NCI-H1930 (cell line): ENCODE results near the gene MIR17HG.

ENCODE experiments used
- DNase-seq, 2 experiments: peaks; one replicate each; lab custom pipeline; 2025; lab: John Stamatoyannopoulos, UW

The MIR17HG gene

GRCh38 chr13:91368676-91369440 is 21.4 kb downstream of the MIR17HG start:
- no peak for DNase-seq

GRCh38 chr13:91369441-91369831 is 21.9 kb downstream of the MIR17HG start:
- no peak for DNase-seq

GRCh38 chr13:91370501-91370900 is 23.0 kb downstream of the MIR17HG start:
- no peak for DNase-seq

GRCh38 chr13:91372911-91373310 is 25.4 kb downstream of the MIR17HG start:
- DNase-seq: no peak

GRCh38 chr13:91375116-91375729 is 27.7 kb downstream of the MIR17HG start:
- DNase-seq: no peak

- no peak for DNase-seq
Measured at GRCh38 chr13:91381371-91381770, 33.9 kb downstream of the MIR17HG start.

- no peak for DNase-seq
Measured at GRCh38 chr13:91383836-91384235, 36.3 kb downstream of the MIR17HG start.

GRCh38 chr13:91384896-91385295 is 37.4 kb downstream of the MIR17HG start:
- no peak for DNase-seq

- no peak for DNase-seq
Measured at GRCh38 chr13:91389186-91389585, 41.7 kb downstream of the MIR17HG start.

GRCh38 chr13:91397595-91397994 is 50.1 kb downstream of the MIR17HG start:
- DNase-seq: no peak

GRCh38 chr13:91398413-91399188 is 51.1 kb downstream of the MIR17HG start, which contains the start of gene GPC5:
TSS of gene GPC5 (plus strand) at chr13:91398621.
- peak; percentile 19 to 62 for DNase-seq

GRCh38 chr13:91399189-91400062 is 51.9 kb downstream of the MIR17HG start:
- no peak for DNase-seq

- DNase-seq: no peak
Measured at GRCh38 chr13:91400063-91400399, 52.5 kb downstream of the MIR17HG start.

GRCh38 chr13:91400671-91401070 is 53.2 kb downstream of the MIR17HG start:
- no peak for DNase-seq

GRCh38 chr13:91401920-91402319 is 54.4 kb downstream of the MIR17HG start:
- no peak for DNase-seq
